Mucosa of stomach (tissue), 1 donor: ENCODE data around the gene CIAO1.

Experiments used
- H3K27me3 ChIP-seq: one replicate; pipeline ENCODE4 v1.7.0; 2013; ENCODE audit warnings: mild to moderate bottlenecking, low read length; ENCODE audit not compliant: control insufficient read depth, insufficient read depth
- H3K36me3 ChIP-seq: one replicate; pipeline ENCODE4 v1.7.0; 2013; ENCODE audit warnings: low read length; ENCODE audit not compliant: control insufficient read depth, insufficient read depth
- H3K4me1 ChIP-seq: one replicate; pipeline ENCODE4 v1.7.0; 2013; ENCODE audit warnings: mild to moderate bottlenecking, low read length; ENCODE audit not compliant: control insufficient read depth, insufficient read depth
- H3K4me3 ChIP-seq: one replicate; pipeline ENCODE4 v1.7.0; 2013; ENCODE audit warnings: low read length
- H3K9ac ChIP-seq: one replicate; pipeline ENCODE4 v1.7.0; 2013; ENCODE audit warnings: mild to moderate bottlenecking, low read length, moderate library complexity
- H3K9me3 ChIP-seq: one replicate; pipeline ENCODE4 v1.7.0; 2013; ENCODE audit warnings: mild to moderate bottlenecking, low read length, moderate library complexity; ENCODE audit not compliant: control insufficient read depth
- donor health status: Pancreatic carcinoma.

CIAO1 gene

GRCh38 chr2:96240341-96241038 is 25.5 kb upstream of the CIAO1 start:
- Histone ChIP-seq H3K4me1 (no peaks in the 10 kb centered on the region), H3K4me3 (no peak overlapping the region), H3K9ac (no peak overlapping the region), H3K36me3 (no peaks in the 10 kb centered on the region), H3K27me3 (no peaks in the 10 kb centered on the region), H3K9me3 (no peaks in the 10 kb centered on the region)

- H3K36me3 ChIP-seq, result no peaks in the 10 kb centered on the region
- H3K9me3 ChIP-seq, result no peaks in the 10 kb centered on the region
- H3K4me3 ChIP-seq, result no peak overlapping the region
- H3K4me1 ChIP-seq, result no peaks in the 10 kb centered on the region
- H3K27me3 ChIP-seq, result no peaks in the 10 kb centered on the region
- H3K9ac ChIP-seq, result no peak overlapping the region
Observed at GRCh38 chr2:96241227-96241626, 24.8 kb upstream of the CIAO1 start.

- Histone ChIP-seq H3K36me3 (no peaks in the 10 kb centered on the region), H3K9ac (no peak overlapping the region), H3K27me3 (no peaks in the 10 kb centered on the region), H3K4me3 (no peak overlapping the region), H3K4me1 (no peaks in the 10 kb centered on the region), H3K9me3 (no peaks in the 10 kb centered on the region)
Observed at GRCh38 chr2:96241900-96242611, 24.0 kb upstream of the CIAO1 start.

- Histone ChIP-seq H3K4me3 (no peak overlapping the region), H3K9me3 (no peaks in the 10 kb centered on the region), H3K4me1 (peaks cover 7% of the 10 kb centered on the region), H3K36me3 (no peaks in the 10 kb centered on the region), H3K9ac (no peak overlapping the region), H3K27me3 (no peaks in the 10 kb centered on the region)
Observed at GRCh38 chr2:96243843-96244242, 22.2 kb upstream of the CIAO1 start.

- no peaks in the 10 kb centered on the region for H3K27me3 ChIP-seq
- H3K9ac ChIP-seq, result no peak overlapping the region
- no peaks in the 10 kb centered on the region for H3K9me3 ChIP-seq
- no peaks in the 10 kb centered on the region for H3K36me3 ChIP-seq
- H3K4me3 ChIP-seq, result no peak overlapping the region
- peaks cover 7% of the 10 kb centered on the region for H3K4me1 ChIP-seq
Observed at GRCh38 chr2:96245609-96246390, 20.2 kb upstream of the CIAO1 start.

- Histone ChIP-seq H3K36me3 (peaks cover under 1% of the 10 kb centered on the region), H3K27me3 (no peaks in the 10 kb centered on the region), H3K4me3 (no peak overlapping the region), H3K4me1 (peaks cover 7% of the 10 kb centered on the region), H3K9ac (no peak overlapping the region), H3K9me3 (no peaks in the 10 kb centered on the region)
Observed at GRCh38 chr2:96247009-96247408, 19.0 kb upstream of the CIAO1 start.

- Histone ChIP-seq H3K4me3 (no peak overlapping the region), H3K36me3 (peaks cover 9% of the 10 kb centered on the region), H3K9me3 (no peaks in the 10 kb centered on the region), H3K4me1 (peaks cover 7% of the 10 kb centered on the region), H3K27me3 (no peaks in the 10 kb centered on the region), H3K9ac (no peak overlapping the region)
Observed at GRCh38 chr2:96247896-96248295, 18.1 kb upstream of the CIAO1 start.

- no peaks in the 10 kb centered on the region for H3K27me3 ChIP-seq
- H3K4me1 ChIP-seq, result peaks cover 7% of the 10 kb centered on the region
- H3K36me3 ChIP-seq, result peaks cover 9% of the 10 kb centered on the region
- no peak overlapping the region for H3K4me3 ChIP-seq
- H3K9ac ChIP-seq, result no peak overlapping the region
- H3K9me3 ChIP-seq, result no peaks in the 10 kb centered on the region
Observed at GRCh38 chr2:96248624-96249023, 17.4 kb upstream of the CIAO1 start.

GRCh38 chr2:96249654-96250053 is 16.4 kb upstream of the CIAO1 start:
- H3K4me1 ChIP-seq, result peaks cover 7% of the 10 kb centered on the region
- peaks cover 19% of the 10 kb centered on the region for H3K36me3 ChIP-seq
- H3K4me3 ChIP-seq, result no peak overlapping the region
- H3K27me3 ChIP-seq, result no peaks in the 10 kb centered on the region
- no peaks in the 10 kb centered on the region for H3K9me3 ChIP-seq
- no peak overlapping the region for H3K9ac ChIP-seq

- Histone ChIP-seq H3K27me3 (no peaks in the 10 kb centered on the region), H3K4me3 (no peak overlapping the region), H3K36me3 (peaks cover 24% of the 10 kb centered on the region), H3K9me3 (no peaks in the 10 kb centered on the region), H3K4me1 (peaks cover 7% of the 10 kb centered on the region), H3K9ac (no peak overlapping the region)
Observed at GRCh38 chr2:96250188-96250587, 15.8 kb upstream of the CIAO1 start.

- H3K9ac ChIP-seq, result no peak overlapping the region
- H3K4me3 ChIP-seq, result no peak overlapping the region
- H3K9me3 ChIP-seq, result no peaks in the 10 kb centered on the region
- peaks cover 28% of the 10 kb centered on the region for H3K36me3 ChIP-seq
- H3K27me3 ChIP-seq, result no peaks in the 10 kb centered on the region
- peaks cover 7% of the 10 kb centered on the region for H3K4me1 ChIP-seq
Observed at GRCh38 chr2:96251721-96252292, 14.2 kb upstream of the CIAO1 start.

- Histone ChIP-seq H3K4me3 (no peak overlapping the region), H3K9ac (no peak overlapping the region), H3K4me1 (peaks cover 5% of the 10 kb centered on the region), H3K9me3 (no peaks in the 10 kb centered on the region), H3K36me3 (peaks cover 28% of the 10 kb centered on the region), H3K27me3 (no peaks in the 10 kb centered on the region)
Observed at GRCh38 chr2:96252526-96252925, 13.5 kb upstream of the CIAO1 start.
